ENCODE data around the gene TCF12.
A peak's percentile ranks its signal among the peaks of the same experiment; 100 is the strongest.

Gene TCF12

GRCh38 chr15:57026016-57026592 lies 107.7 kb downstream of the TCF12 start:
- no peak for DNase-seq

- no peak for DNase-seq
Measured at GRCh38 chr15:57027596-57027995, 109.2 kb downstream of the TCF12 start.

GRCh38 chr15:57028176-57028575 lies 109.7 kb downstream of the TCF12 start:
- no peak for DNase-seq

DNA sequence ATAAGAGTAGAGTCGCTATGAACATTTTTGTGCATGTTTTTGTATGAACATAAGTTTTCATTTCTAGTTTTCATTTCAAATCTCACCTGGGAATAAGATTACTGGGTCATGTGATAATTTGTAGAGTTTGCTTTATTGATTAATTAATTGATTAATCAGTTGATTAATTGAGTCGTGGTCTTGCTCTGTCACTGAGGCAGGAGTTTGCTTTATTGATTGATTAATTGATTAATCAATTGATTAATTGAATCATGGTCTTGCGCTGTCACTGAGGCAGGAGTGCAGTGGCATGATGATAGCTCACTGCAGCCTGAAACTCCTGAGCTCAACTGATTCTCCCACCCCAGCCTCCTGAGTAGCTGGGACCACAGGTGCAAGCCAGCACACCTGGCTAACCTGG lies 111.6 kb downstream of the TCF12 start:
- no peak for DNase-seq

- no peak for DNase-seq
Measured at GRCh38 chr15:57031082-57031481, 112.6 kb downstream of the TCF12 start.

GRCh38 chr15:57031605-57032004 lies 113.2 kb downstream of the TCF12 start:
- DNase-seq: no peak

- DNase-seq: no peak
Measured at GRCh38 chr15:57032338-57032737, 113.9 kb downstream of the TCF12 start.

DNA sequence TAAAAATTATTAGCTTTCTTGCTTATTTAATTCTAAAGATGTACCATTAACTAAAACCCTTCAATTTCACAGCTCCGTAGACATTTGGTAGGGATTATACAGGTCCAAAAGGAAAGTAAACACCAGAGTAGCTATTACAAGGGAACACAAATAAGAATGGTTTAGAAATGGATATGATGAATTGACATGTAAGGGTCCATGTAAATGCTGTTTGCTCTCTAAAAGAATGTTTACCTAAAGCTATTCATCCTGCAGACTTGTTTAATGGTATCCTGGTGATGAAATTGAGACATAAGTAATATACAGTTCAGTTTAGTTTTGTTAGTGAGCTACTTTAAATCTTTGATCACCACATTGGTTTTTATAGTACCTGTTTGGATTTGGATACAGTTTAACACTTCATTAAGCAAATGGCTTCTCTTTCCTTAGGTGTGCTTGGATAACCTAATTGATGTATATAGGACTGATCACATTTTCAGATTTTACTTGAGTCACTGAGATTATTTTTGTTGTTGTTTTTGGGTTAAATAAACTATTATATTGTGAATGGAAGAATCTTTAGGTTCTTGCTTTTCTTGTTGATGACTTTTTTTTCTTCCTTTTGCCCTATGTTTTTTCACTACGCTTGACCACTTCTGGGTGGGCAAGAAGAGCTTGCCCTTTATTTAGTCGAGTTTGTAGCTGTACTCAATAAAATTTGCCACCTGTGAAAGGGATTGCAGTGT lies 115.4 kb downstream of the TCF12 start:
- peak in 1 of 2 experiments; percentile 12 for DNase-seq

DNA sequence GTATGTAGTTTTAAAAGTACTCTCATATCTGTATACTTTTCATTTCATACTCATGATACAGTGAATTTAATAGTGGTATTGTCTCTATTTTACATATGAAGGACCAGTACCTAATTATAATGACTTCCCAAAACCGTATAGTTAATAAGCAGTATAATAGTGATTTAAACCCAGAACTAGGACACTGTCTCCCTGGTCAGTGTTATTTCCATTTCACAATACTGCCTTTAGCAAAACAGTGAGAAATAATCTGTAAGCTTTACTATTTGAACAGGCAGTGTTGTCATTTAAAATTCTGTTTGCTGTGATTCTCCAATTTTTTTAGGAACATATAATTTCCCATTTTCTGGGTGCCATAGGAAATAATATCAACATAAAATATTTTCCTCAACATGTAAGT lies 116.2 kb downstream of the TCF12 start:
- DNase-seq: no peak

- no peak for DNase-seq
Measured at GRCh38 chr15:57035664-57036063, 117.2 kb downstream of the TCF12 start.

- no peak for DNase-seq
Measured at GRCh38 chr15:57036352-57036751, 117.9 kb downstream of the TCF12 start.

- DNase-seq: no peak
Measured at GRCh38 chr15:57037548-57037947, 119.1 kb downstream of the TCF12 start.

- no peak for DNase-seq
Measured at GRCh38 chr15:57038040-57038439, 119.6 kb downstream of the TCF12 start.

DNA sequence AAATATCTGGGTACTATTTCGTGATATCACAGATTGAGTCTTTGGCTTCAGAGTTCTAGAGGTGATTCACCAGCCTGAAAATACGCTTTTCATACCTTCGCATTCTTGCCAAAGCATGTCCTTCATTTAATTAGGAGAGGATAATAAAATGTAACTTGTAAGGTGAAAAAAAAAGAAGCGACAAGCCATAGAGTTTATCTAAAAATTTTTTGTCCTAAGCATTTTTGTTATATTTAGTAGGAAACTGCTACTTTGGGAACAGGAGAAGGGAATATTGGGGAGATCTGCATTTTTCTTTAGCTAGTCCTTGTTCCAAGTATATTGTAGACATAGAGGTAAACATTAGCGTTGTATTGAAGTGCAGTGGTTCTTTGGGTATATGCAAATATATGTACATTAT lies 120.1 kb downstream of the TCF12 start:
- no peak for DNase-seq

- no peak for DNase-seq
Measured at GRCh38 chr15:57041416-57041815, 123.0 kb downstream of the TCF12 start.

DNA sequence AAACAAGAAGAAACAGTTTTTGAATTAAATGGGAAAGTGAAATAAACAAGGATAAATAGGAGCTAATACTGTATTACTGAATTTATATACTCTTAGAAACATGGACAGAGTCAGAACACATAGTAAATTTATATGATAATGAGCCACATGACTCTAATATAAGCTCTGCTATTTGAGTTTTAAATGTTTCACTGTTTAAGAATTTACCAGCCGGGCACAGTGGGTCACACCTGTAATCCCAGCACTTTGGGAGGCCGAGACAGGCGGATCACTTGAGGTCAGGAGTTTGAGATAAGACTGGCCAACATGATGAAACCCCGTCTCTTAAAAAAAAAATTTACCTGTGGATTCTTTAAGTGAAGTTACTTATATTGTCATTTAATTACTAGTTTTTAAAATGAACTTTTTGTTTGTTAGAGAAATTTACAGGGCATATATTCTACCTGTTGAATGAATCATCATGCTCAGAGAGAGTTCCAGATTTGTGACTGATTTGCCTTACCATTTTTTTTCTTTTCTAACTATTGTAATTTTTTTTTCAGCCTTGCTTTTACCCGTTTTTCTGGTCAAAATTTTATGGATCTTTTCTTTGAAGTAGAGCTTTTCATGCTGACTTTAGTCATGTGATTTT lies 125.7 kb downstream of the TCF12 start:
- no peak for DNase-seq

GRCh38 chr15:57044970-57045369 lies 126.5 kb downstream of the TCF12 start:
- DNase-seq: no peak

GRCh38 chr15:57045741-57046382 lies 127.4 kb downstream of the TCF12 start:
- DNase-seq: no peak

DNA sequence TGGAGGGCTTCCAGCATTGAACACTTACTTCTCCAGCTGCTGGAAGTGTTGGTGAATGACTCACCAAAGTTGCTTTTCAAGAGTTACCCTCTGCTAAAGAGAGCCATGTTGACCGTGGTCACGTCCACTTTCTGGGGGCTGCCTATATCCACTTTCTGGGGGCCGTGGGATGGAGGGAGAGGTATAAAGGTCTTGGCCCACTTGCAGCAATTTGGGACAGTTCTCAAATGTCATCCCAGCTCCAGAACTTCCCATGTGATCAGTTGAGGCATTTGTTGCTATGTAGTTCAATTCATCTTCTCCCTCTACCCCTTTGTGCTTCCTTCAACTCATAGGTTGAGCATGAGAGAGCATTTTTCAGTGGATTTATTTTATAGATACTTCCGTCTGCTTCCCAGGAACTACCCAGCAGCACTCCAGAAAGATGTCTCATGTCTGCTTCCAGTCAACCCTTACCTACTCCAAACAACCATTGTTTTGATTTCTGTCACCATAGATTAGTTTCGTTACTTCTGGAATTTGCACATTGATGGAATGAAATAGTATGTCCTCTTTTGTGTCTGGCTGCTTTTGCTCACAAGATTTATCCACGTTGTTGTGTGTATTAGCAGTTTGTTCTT lies 130.6 kb downstream of the TCF12 start:
- DNase-seq: no peak

DNA sequence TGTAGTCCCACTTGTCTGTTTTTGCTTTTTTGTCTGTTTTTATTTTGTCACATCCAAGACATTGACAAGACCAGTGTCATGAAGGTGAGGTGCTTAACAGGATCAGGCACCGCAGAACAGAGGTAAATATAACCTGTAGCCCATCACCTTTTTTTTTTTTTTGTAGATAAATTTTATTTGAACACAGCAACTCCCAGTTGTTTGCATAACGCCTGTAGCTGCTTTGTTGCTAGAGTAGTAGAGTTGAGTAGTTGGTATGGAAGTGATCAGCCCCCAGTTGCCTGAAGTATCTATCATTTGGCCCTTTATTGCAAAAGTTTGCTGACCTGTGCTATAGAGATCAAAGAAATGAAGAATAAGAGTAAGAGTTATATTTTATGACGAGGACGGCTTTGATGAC lies 135.0 kb downstream of the TCF12 start:
- no peak for DNase-seq

DNA sequence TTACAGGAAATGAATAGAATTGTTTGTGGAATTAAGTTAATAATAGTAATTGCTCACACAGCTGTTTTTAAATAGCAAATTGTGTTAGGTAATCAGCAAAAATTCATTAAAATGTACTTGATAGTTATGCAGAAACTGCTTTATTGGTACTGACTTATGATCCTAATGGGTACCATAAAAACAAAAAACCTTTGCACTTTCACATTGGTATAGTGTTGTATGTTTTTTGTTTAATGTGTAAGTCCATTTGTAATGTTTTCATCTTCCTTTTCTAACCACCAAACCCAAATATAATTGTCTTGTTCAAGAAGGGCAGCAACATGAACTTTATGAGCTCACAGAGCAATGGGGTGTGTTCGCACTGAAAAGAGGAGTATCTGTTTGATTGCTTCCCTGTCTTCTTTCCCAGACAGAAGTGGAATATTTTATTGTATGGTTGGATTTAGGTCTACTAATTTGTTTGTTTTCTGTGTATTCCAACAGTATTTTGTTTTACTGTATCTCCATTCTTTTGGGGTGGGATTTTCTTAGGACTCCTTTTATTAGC lies 135.8 kb downstream of the TCF12 start:
- no peak for DNase-seq

- no peak for DNase-seq
Measured at GRCh38 chr15:57056357-57056756, 137.9 kb downstream of the TCF12 start.

Measured in SHP77 (cell line).